Upper lobe of right lung (tissue), 1 donor: ENCODE results near the gene PRPF6. TPM values are rescaled to one million over a fixed set of nuclear protein-coding genes. Genes with fewer than 3 reads are reported as not detected.

ENCODE experiments used
- ATAC-seq: fragments of 200-7000 bp; cut with Tn5 transposase; one replicate; pipeline ENCODE4 v1.9.1; 2020; ENCODE audit warnings: mild to moderate bottlenecking, moderate library complexity
- DNase-seq: peaks from one replicate; pipeline ENCODE4 v3.0.0-alpha.2; 2020
- H3K27ac ChIP-seq: fragments of 200-600 bp; one replicate; pipeline ENCODE4 v1.8.0; 2022
- H3K27me3 ChIP-seq: fragments of 200-600 bp; one replicate; pipeline ENCODE4 v1.8.0; 2022; ENCODE audit warnings: mild to moderate bottlenecking
- H3K36me3 ChIP-seq: fragments of 200-600 bp; one replicate; pipeline ENCODE4 v1.8.0; 2022
- H3K4me1 ChIP-seq: fragments of 200-600 bp; one replicate; pipeline ENCODE4 v1.8.0; 2022
- H3K4me3 ChIP-seq: fragments of 200-600 bp; one replicate; pipeline ENCODE4 v1.8.0; 2022; ENCODE audit warnings: mild to moderate bottlenecking
- H3K9me3 ChIP-seq: fragments of 200-600 bp; one replicate; pipeline ENCODE4 v1.8.0; 2022
- intact Hi-C: fragments of 100-400 bp; cut with DNase I; formaldehyde crosslinking; loops from one replicate; pipeline ENCODE4 v1.11.0; 2022
- total RNA-seq: library from RNA; stranded (reverse); fragmentation: NEBNext Ultra II Directional; extraction: Animal tissue kit (Norgen Biotek cat#: 25700); gene quantifications from one replicate; pipeline ENCODE4 v1.2.1, GENCODE V29; 2021
- TF ChIP-seq, protein P1 (sequence below): fragments of 200-600 bp; IDR thresholded peaks from one replicate; pipeline ENCODE4 v1.8.0; 2022; ENCODE audit warnings: antibody characterized with exemption
- donor health status: DM: no; HTN: yes; CAD: no; lungs with severe emphysema.

Gene PRPF6
- total RNA-seq, 1 donor from 2014 or later, result 58.9 TPM

DNA sequence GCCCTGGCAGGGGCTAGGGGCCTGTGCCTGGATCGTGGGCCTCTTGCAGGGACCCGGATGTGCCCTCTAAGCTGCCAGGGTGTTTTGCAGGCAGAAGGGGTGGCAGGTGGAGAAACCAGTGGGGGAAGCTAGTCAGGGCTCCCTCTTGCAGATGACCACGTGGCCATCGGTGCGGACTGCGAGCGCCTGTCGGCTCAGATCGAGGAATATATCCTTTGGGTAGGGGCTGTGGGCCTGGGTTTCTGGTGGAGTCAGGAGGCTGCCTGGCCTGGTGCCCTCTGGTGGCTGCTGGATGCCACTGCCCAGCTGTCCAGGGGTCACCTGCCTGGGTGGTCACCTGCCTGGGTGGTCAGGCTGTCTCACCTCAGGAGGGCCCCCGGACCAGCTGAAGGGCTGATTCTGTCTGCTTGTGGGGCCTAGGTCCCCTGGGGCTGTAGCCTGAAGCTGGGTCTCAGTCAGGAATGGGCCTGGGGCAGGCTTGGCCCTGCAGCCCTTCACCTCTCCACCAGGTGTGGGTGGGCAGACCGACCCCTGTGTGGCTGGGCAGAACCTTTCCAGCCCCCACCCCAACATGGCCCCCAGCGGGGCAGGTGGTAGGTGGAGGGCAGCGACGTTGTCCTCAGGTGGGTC lies 88.8 kb downstream of the PRPF6 start:
- no peaks in the 10 kb centered on the region for H3K4me1 ChIP-seq
- ATAC-seq (peak; percentile 24), DNase-seq (no peak)
- no peaks in the 10 kb centered on the region for H3K9me3 ChIP-seq
- H3K27me3 ChIP-seq, result no peaks in the 10 kb centered on the region
- H3K27ac ChIP-seq, result no peak overlapping the region
- H3K36me3 ChIP-seq, result peaks cover 15% of the 10 kb centered on the region
- no peak overlapping the region for H3K4me3 ChIP-seq
- intact Hi-C loops, result no loop called here
- TF ChIP-seq, protein P1, sequence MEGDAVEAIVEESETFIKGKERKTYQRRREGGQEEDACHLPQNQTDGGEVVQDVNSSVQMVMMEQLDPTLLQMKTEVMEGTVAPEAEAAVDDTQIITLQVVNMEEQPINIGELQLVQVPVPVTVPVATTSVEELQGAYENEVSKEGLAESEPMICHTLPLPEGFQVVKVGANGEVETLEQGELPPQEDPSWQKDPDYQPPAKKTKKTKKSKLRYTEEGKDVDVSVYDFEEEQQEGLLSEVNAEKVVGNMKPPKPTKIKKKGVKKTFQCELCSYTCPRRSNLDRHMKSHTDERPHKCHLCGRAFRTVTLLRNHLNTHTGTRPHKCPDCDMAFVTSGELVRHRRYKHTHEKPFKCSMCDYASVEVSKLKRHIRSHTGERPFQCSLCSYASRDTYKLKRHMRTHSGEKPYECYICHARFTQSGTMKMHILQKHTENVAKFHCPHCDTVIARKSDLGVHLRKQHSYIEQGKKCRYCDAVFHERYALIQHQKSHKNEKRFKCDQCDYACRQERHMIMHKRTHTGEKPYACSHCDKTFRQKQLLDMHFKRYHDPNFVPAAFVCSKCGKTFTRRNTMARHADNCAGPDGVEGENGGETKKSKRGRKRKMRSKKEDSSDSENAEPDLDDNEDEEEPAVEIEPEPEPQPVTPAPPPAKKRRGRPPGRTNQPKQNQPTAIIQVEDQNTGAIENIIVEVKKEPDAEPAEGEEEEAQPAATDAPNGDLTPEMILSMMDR, result peak; percentile 70

DNA sequence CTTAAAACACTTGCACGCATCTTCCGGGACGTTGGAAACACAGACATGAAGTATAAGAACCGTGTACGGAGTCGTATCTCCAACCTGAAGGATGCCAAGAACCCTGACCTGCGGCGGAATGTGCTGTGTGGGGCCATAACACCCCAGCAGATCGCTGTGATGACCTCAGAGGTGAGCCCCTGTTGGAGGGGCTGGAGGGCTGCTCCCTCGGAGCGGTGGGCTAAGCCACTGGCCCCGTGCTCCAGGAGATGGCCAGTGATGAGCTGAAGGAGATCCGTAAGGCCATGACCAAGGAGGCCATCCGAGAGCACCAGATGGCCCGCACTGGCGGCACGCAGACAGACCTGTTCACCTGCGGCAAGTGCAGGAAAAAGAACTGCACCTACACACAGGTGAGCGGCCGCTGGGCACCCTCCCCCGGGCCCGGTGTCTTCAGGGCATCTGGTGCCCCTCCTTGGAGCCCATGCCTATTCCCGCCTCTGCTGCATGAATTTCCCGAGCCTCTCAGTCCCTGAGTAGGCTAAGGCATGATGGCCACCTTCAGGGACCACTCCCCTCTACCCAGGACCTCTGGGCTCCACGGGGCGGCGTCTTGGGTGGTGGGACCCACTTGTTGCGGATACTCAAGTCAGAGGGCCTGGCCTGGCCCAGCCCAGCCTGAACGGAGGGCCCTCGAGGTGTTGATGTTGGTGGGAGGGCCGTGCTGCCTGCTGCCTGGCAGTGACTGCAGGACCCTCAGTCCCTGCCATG lies 89.5 kb downstream of the PRPF6 start:
- DNase-seq (no peak), ATAC-seq (no peak)
- H3K27me3 ChIP-seq, result no peaks in the 10 kb centered on the region
- H3K9me3 ChIP-seq, result no peaks in the 10 kb centered on the region
- peaks cover 15% of the 10 kb centered on the region for H3K36me3 ChIP-seq
- H3K27ac ChIP-seq, result no peak overlapping the region
- intact Hi-C loops, result no loop called here
- H3K4me1 ChIP-seq, result no peaks in the 10 kb centered on the region
- no peak overlapping the region for H3K4me3 ChIP-seq
- TF ChIP-seq, protein P1, result no peak

- Histone ChIP-seq H3K27me3 (no peaks in the 10 kb centered on the region), H3K4me3 (no peak overlapping the region), H3K4me1 (no peaks in the 10 kb centered on the region), H3K9me3 (no peaks in the 10 kb centered on the region), H3K27ac (no peak overlapping the region), H3K36me3 (peaks cover 15% of the 10 kb centered on the region)
- intact Hi-C loops, result no loop called here
- ATAC-seq (no peak), DNase-seq (no peak)
- TF ChIP-seq, protein P1, result no peak
Observed at GRCh38 chr20:64071341-64072332, 90.7 kb downstream of the PRPF6 start.

DNA sequence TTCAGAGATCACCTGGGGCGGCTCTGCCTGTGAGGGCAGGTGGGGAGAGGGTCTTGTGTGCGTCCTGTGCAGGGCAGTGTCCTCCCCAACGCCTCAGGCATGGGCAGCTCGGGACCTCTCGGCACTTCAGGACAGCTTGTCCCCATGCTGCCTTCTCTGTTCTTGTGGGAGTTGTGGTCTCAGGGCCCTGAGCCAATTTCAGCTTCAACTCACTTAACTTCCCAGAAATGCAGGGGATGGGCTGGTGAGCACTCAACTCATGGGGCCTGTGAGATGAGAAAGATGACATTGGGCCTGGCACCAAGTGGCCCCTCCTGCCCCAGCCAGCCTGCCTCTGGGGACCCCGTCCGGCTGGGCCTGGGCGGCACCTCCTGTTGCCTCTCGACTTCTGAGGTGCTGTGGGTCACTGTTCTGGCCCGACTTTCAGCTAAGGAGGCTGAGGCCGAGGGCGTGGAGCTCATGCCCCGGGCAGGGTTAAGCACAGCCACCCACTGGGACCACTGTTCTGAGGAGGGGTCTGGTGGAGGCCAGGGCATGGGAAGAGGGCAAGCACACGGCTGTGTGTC lies 91.6 kb downstream of the PRPF6 start:
- Histone ChIP-seq H3K36me3 (peaks cover 15% of the 10 kb centered on the region), H3K27ac (no peak overlapping the region), H3K27me3 (no peaks in the 10 kb centered on the region), H3K4me1 (no peaks in the 10 kb centered on the region), H3K4me3 (no peak overlapping the region), H3K9me3 (no peaks in the 10 kb centered on the region)
- no peak for ATAC-seq
- TF ChIP-seq, protein P1, result no peak
- DNase-seq, result no peak
- intact Hi-C loops, result no loop called here

GRCh38 chr20:64073476-64074183 lies 92.7 kb downstream of the PRPF6 start:
- Histone ChIP-seq H3K4me1 (peaks cover 9% of the 10 kb centered on the region), H3K4me3 (no peak overlapping the region), H3K9me3 (no peaks in the 10 kb centered on the region), H3K27ac (no peak overlapping the region), H3K27me3 (no peaks in the 10 kb centered on the region), H3K36me3 (peaks cover 15% of the 10 kb centered on the region)
- DNase-seq (no peak), ATAC-seq (no peak)
- TF ChIP-seq, protein P1, result no peak
- intact Hi-C loops, result no loop called here
